Trophoblast cell (in vitro differentiated cells and primary cell): Measurements from ENCODE around the gene NEUROD4. TPM values are rescaled to one million over a fixed set of nuclear protein-coding genes. Genes with fewer than 3 reads are reported as not detected.

Experiments
- DNase-seq, 2 donors: peaks; one replicate each; pipeline ENCODE4 v3.0.0-alpha.2; 2016
- H2AFZ ChIP-seq: 2 replicates; pipeline ENCODE4 v1.6.1; 2013; ENCODE audit warnings: low read length, moderate library complexity, mild to moderate bottlenecking; ENCODE audit not compliant: insufficient read depth, poor library complexity
- H2AK5ac ChIP-seq: 2 replicates; pipeline ENCODE4 v1.6.1; 2013; ENCODE audit warnings: mild to moderate bottlenecking, low read length
- H2BK120ac ChIP-seq: 2 replicates; pipeline ENCODE4 v1.6.1; 2013; ENCODE audit warnings: low read length, mild to moderate bottlenecking, moderate library complexity; ENCODE audit not compliant: insufficient read depth, poor library complexity
- H2BK12ac ChIP-seq: 2 replicates; pipeline ENCODE4 v1.6.1; 2013; ENCODE audit warnings: mild to moderate bottlenecking, low read length, moderate library complexity
- H2BK5ac ChIP-seq: 2 replicates; pipeline ENCODE4 v1.6.1; 2013; ENCODE audit warnings: low read length, low read depth, moderate library complexity, mild to moderate bottlenecking; ENCODE audit not compliant: poor library complexity
- H3K14ac ChIP-seq: 2 replicates; pipeline ENCODE4 v1.6.1; 2013; ENCODE audit warnings: mild to moderate bottlenecking, low read length
- H3K18ac ChIP-seq: 2 replicates; pipeline ENCODE4 v1.6.1; 2013; ENCODE audit warnings: mild to moderate bottlenecking, low read length
- H3K23ac ChIP-seq: 2 replicates; pipeline ENCODE4 v1.6.1; 2013; ENCODE audit warnings: low read length
- H3K27ac ChIP-seq: 2 replicates; pipeline ENCODE4 v1.5.1; 2013; ENCODE audit warnings: low read depth, mild to moderate bottlenecking, inconsistent platforms, low read length, moderate library complexity
- H3K27me3 ChIP-seq: 2 replicates; pipeline ENCODE4 v1.6.1; 2013; ENCODE audit warnings: inconsistent platforms, mild to moderate bottlenecking, low read length, moderate library complexity; ENCODE audit not compliant: insufficient read depth
- H3K36me3 ChIP-seq, 2 experiments: 1 replicate in 1 of 2; 2 replicates in 1 of 2; pipeline ENCODE4 v1.6.1; 2013; ENCODE audit warnings: low read length in 2 of 2, mild to moderate bottlenecking in 2 of 2, moderate library complexity in 1 of 2; ENCODE audit not compliant: insufficient read depth in 2 of 2, control insufficient read depth in 1 of 2
- H3K4ac ChIP-seq: 2 replicates; pipeline ENCODE4 v1.6.1; 2013; ENCODE audit warnings: low read depth, mild to moderate bottlenecking, low read length, moderate library complexity
- H3K4me1 ChIP-seq, 2 experiments: 1 replicate in 1 of 2; 2 replicates in 1 of 2; pipeline ENCODE4 v1.6.1; 2013; ENCODE audit warnings: low read length in 2 of 2, mild to moderate bottlenecking in 2 of 2, moderate library complexity in 1 of 2; ENCODE audit not compliant: insufficient read depth in 2 of 2, control insufficient read depth in 1 of 2
- H3K4me2 ChIP-seq: 2 replicates; pipeline ENCODE4 v1.6.1; 2013; ENCODE audit warnings: inconsistent platforms, mild to moderate bottlenecking, low read length, moderate library complexity
- H3K4me3 ChIP-seq: 2 replicates; pipeline ENCODE4 v1.5.1; 2013; ENCODE audit warnings: mild to moderate bottlenecking, low read depth, low read length, inconsistent platforms
- H3K79me1 ChIP-seq: one replicate; pipeline ENCODE4 v1.6.1; 2013; ENCODE audit warnings: low read length
- H3K79me2 ChIP-seq: 2 replicates; pipeline ENCODE4 v1.6.1; 2013; ENCODE audit warnings: low read length, mild to moderate bottlenecking; ENCODE audit not compliant: control insufficient read depth, insufficient read depth, poor library complexity
- H3K9ac ChIP-seq: 2 replicates; pipeline ENCODE4 v1.6.1; 2013; ENCODE audit warnings: mild to moderate bottlenecking, low read length
- H3K9me3 ChIP-seq: 2 replicates; pipeline ENCODE4 v1.6.1; 2013; ENCODE audit warnings: low read depth, mild to moderate bottlenecking, control low read depth, inconsistent platforms, low read length; ENCODE audit not compliant: insufficient read depth
- H4K12ac ChIP-seq: 2 replicates; pipeline ENCODE4 v1.6.1; 2013; ENCODE audit warnings: low read depth, mild to moderate bottlenecking, low read length, moderate library complexity
- H4K8ac ChIP-seq: 2 replicates; pipeline ENCODE4 v1.6.1; 2013; ENCODE audit warnings: low read depth, mild to moderate bottlenecking, low read length, moderate library complexity
- H4K91ac ChIP-seq: one replicate; pipeline ENCODE4 v1.6.1; 2013; ENCODE audit warnings: low read depth, mild to moderate bottlenecking, low read length, moderate library complexity
- WGBS: extraction: QIAGEN DNeasy Blood & Tissue Kit; methylation state at CpG from one replicate; pipeline ENCODE4 v1.1.7; 2013; ENCODE audit warnings: missing lambda C conversion rate; ENCODE audit not compliant: insufficient read length, insufficient coverage; ENCODE audit errors: extremely low coverage; 5-methylcytosine and 5-hydroxymethylcytosine counted together
- polyA plus RNA-seq: library from polyadenylated mRNA; stranded (reverse); fragments of 200-250 nt; gene quantifications from 2 replicates; pipeline ENCODE4 v1.2.3, GENCODE V29; 2013

Gene NEUROD4, protein sequence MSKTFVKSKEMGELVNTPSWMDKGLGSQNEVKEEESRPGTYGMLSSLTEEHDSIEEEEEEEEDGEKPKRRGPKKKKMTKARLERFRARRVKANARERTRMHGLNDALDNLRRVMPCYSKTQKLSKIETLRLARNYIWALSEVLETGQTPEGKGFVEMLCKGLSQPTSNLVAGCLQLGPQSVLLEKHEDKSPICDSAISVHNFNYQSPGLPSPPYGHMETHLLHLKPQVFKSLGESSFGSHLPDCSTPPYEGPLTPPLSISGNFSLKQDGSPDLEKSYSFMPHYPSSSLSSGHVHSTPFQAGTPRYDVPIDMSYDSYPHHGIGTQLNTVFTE
- polyA plus RNA-seq: not detected in 2 replicates

DNA sequence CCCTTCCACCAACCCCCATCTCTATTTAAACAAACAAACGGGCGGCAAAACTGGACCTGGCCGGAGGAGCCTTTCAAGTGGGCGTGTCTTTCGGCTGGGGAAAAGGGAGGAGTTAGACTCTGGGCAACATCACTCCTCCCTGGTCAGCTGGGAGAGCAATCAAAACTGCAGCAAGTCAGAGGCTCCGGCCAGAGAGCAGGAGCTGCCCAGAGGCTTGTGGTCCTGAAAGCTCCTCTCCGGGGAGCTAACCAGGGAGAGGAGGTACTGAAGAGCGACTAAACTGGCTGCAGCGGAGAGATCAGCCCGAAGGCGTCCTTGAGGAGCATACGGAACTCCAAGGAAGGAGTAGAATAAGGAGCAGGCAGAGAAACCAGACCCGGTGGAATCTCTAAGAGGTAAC, at the start of gene NEUROD4:
TSS of gene NEUROD4 (plus strand) at position 191 of the 400 bp plus-strand sequence. CDS start 6,466 bp downstream, outside the sequence.
- Histone ChIP-seq H4K91ac (no peak within 1 kb of the TSS), H3K9me3 (no peaks in the 10 kb centered on the region), H4K8ac (no peak within 1 kb of the TSS), H3K79me1 (no peaks in the 10 kb centered on the region), H4K12ac (no peak within 1 kb of the TSS), H3K4me1 (no peaks in the 10 kb centered on the region), H3K14ac (no peak within 1 kb of the TSS), H3K4me3 (no peak within 1 kb of the TSS), H2BK5ac (no peak within 1 kb of the TSS), H3K4ac (no peak within 1 kb of the TSS), H3K27me3 (no peaks in the 10 kb centered on the region), H2BK120ac (no peak within 1 kb of the TSS), H3K9ac (no peak within 1 kb of the TSS), H3K36me3 (no peaks in the 10 kb centered on the region), H3K79me2 (no peaks in the 10 kb centered on the region), H3K27ac (no peak within 1 kb of the TSS), H2AK5ac (no peak within 1 kb of the TSS), H2BK12ac (no peak within 1 kb of the TSS), H3K18ac (no peak within 1 kb of the TSS), H3K23ac (no peak within 1 kb of the TSS), H3K4me2 (peak within 1 kb of the TSS; percentile 12), H2AFZ (no peak within 1 kb of the TSS)
- no CpG with 5 or more reads among the region's 13 CpGs for WGBS
- peak; percentile 46 to 60 for DNase-seq

DNA sequence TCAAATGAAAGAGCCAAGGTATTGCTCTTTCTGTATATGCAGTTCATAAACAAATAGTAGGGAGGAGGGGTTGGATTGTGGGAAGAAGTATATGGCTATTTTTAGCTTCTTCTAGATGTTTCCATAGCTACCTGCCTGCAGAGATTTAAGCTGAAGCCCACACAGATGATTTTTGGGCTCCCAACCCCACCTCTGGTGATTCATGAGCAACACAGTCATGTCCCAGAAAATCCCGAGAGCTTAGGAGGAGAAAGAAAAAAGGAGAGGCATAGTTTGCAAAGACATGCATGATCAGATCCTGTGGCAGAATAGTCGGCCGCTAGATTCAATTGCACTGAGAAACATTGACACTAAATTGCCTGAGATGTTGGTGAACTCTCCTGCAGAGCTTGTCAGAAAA, 49.0 kb upstream of the NEUROD4 start:
- H2AK5ac ChIP-seq: no peak overlapping the region
- H3K79me2 ChIP-seq: no peaks in the 10 kb centered on the region
- H4K91ac ChIP-seq: no peak overlapping the region
- H3K9me3 ChIP-seq: no peaks in the 10 kb centered on the region
- no peak overlapping the region for H2AFZ ChIP-seq
- no peak overlapping the region for H3K4ac ChIP-seq
- no peaks in the 10 kb centered on the region for H3K27me3 ChIP-seq
- no peak overlapping the region for H3K27ac ChIP-seq
- WGBS: no CpG with 5 or more reads among the region's 3 CpGs
- H4K8ac ChIP-seq: no peak overlapping the region
- H3K4me2 ChIP-seq: no peak overlapping the region
- H3K79me1 ChIP-seq: no peaks in the 10 kb centered on the region
- no peak overlapping the region for H2BK120ac ChIP-seq
- DNase-seq: no peak
- no peak overlapping the region for H2BK12ac ChIP-seq
- H2BK5ac ChIP-seq: no peak overlapping the region
- no peak overlapping the region for H3K18ac ChIP-seq
- H3K4me3 ChIP-seq: no peak overlapping the region
- H3K9ac ChIP-seq: no peak overlapping the region
- no peaks in the 10 kb centered on the region for H3K36me3 ChIP-seq
- H4K12ac ChIP-seq: no peak overlapping the region
- no peak overlapping the region for H3K23ac ChIP-seq
- H3K4me1 ChIP-seq: no peaks in the 10 kb centered on the region
- no peak overlapping the region for H3K14ac ChIP-seq

DNA sequence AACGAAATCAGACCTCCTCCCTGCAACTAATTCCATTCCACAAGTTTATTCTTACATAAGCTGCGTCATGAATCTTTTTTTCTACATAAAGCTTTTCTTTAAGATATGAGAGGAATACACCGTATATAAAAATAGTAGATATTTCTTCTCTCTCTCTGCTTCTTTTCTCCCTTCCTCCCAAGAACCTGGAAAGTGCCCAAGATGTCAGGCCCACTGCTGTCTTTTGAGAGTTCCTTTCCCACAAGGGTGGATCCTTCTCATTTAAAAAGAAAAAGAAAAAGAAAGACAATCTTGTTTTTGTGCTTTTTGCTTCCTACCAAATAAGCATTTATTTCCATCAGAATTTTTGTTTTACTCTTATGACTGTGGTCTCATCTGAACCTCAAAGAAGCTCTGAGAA, 46.2 kb upstream of the NEUROD4 start:
- Histone ChIP-seq H3K27ac (no peak overlapping the region), H3K79me1 (no peaks in the 10 kb centered on the region), H2BK5ac (no peak overlapping the region), H3K18ac (no peak overlapping the region), H3K14ac (no peak overlapping the region), H3K4me3 (no peak overlapping the region), H4K8ac (no peak overlapping the region), H2AFZ (no peak overlapping the region), H3K36me3 (no peaks in the 10 kb centered on the region), H3K79me2 (no peaks in the 10 kb centered on the region), H2BK12ac (no peak overlapping the region), H3K4me2 (no peak overlapping the region), H2BK120ac (no peak overlapping the region), H3K9me3 (no peaks in the 10 kb centered on the region), H3K23ac (no peak overlapping the region), H4K91ac (no peak overlapping the region), H3K27me3 (no peaks in the 10 kb centered on the region), H3K4ac (no peak overlapping the region), H2AK5ac (no peak overlapping the region), H3K9ac (no peak overlapping the region), H3K4me1 (peaks cover 0 to 2% of the 10 kb centered on the region in 2 experiments), H4K12ac (no peak overlapping the region)
- no peak for DNase-seq
- WGBS: no CpG with 5 or more reads among the region's 3 CpGs

DNA sequence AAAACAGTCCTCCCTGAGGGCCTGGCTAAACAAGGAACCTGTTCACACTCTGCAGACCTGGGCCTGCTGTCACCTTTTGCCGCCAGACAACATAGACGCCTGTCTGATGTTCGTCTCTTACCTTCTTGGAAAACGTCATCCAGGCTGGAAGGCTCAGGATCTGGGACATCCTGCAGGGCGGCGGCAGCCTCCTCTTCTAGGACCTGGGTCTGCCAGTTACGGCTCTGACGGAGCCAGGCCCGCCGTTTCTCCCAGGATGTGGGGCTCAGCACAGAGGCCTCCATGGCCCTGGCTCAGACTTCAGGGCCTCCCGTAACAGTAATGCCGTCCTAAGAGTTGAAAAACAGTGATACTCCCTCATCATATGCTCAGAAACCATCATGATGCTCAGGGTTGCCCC, 45.5 kb upstream of the NEUROD4 start:
- Histone ChIP-seq H3K23ac (no peak overlapping the region), H4K8ac (no peak overlapping the region), H3K4me2 (no peak overlapping the region), H3K9ac (no peak overlapping the region), H3K4me1 (peaks cover 0 to 2% of the 10 kb centered on the region in 2 experiments), H3K27ac (no peak overlapping the region), H2AK5ac (no peak overlapping the region), H3K4ac (no peak overlapping the region), H3K79me2 (no peaks in the 10 kb centered on the region), H2AFZ (no peak overlapping the region), H4K91ac (no peak overlapping the region), H2BK120ac (no peak overlapping the region), H3K14ac (no peak overlapping the region), H3K36me3 (no peaks in the 10 kb centered on the region), H3K18ac (no peak overlapping the region), H2BK5ac (no peak overlapping the region), H2BK12ac (no peak overlapping the region), H3K27me3 (no peaks in the 10 kb centered on the region), H3K4me3 (no peak overlapping the region), H4K12ac (no peak overlapping the region), H3K79me1 (no peaks in the 10 kb centered on the region), H3K9me3 (no peaks in the 10 kb centered on the region)
- WGBS: no CpG with 5 or more reads among the region's 12 CpGs
- no peak for DNase-seq
